Keratinocyte (primary cell): ENCODE results near the gene FAM120A.

ENCODE experiments used
- CTCF ChIP-seq, 3 experiments: IDR thresholded peaks in 1 of 3; conservative IDR thresholded peaks in 1 of 3; optimal IDR thresholded peaks in 1 of 3; 2 replicates in 2 of 3; 3 replicates in 1 of 3; pipeline versions ENCODE3 to v1.5.1; 2011; ENCODE audit warnings: low read length in 3 of 3, mild to moderate bottlenecking in 3 of 3, moderate library complexity in 2 of 3, control low read depth in 1 of 3, inconsistent platforms in 1 of 3; ENCODE audit not compliant: insufficient read depth in 2 of 3; ENCODE audit errors: extremely low read depth in 1 of 3
- EZH2 ChIP-seq: IDR thresholded peaks from one replicate; pipeline ENCODE4 v1.6.1; 2012; ENCODE audit warnings: inconsistent platforms, mild to moderate bottlenecking, low read length, moderate library complexity

GRCh38 chr9:93468763-93469456 is 17.4 kb downstream of the FAM120A start:
- TF ChIP-seq CTCF (optimal IDR thresholded peaks at IDR 0.05 in 1 of 3, IDR thresholded peaks at IDR 0.05 in 1 of 3, conservative IDR thresholded peaks at IDR 0.05 in 1 of 3; ENCODE audit: extremely low read depth in 1 of 3, insufficient read depth in 2 of 3, low read length in 3 of 3): no peak
- TF ChIP-seq EZH2: no peak
